ENCODE results near the gene PTX3. TPM values are rescaled to one million over a fixed set of nuclear protein-coding genes. Genes with fewer than 3 reads are reported as not detected.

PTX3 gene
- total RNA-seq, 3 donors from 2014 or later (not counting 1 experiment from before 2014, with no cell fraction given) = 0.40 to 5.8 (median 1.4) TPM

GRCh38 chr3:157479464-157480243 lies 43.0 kb downstream of the PTX3 start:
- H3K4me1 Mint-ChIP-seq = no peaks in the 10 kb centered on the region
- intact Hi-C loops (cut with micrococcal nuclease) = no loop called here
- H3K9me3 Mint-ChIP-seq = peaks cover 2 to 9% of the 10 kb centered on the region in 2 donors

GRCh38 chr3:157487339-157487738 lies 50.7 kb downstream of the PTX3 start:
- no CpG with 5 or more reads among the region's 1 CpG for WGBS (ENCODE audit: insufficient coverage)

More at GRCh38 chr3:157479464-157480243, 43.0 kb downstream of the PTX3 start:
- TF ChIP-seq, protein P1, sequence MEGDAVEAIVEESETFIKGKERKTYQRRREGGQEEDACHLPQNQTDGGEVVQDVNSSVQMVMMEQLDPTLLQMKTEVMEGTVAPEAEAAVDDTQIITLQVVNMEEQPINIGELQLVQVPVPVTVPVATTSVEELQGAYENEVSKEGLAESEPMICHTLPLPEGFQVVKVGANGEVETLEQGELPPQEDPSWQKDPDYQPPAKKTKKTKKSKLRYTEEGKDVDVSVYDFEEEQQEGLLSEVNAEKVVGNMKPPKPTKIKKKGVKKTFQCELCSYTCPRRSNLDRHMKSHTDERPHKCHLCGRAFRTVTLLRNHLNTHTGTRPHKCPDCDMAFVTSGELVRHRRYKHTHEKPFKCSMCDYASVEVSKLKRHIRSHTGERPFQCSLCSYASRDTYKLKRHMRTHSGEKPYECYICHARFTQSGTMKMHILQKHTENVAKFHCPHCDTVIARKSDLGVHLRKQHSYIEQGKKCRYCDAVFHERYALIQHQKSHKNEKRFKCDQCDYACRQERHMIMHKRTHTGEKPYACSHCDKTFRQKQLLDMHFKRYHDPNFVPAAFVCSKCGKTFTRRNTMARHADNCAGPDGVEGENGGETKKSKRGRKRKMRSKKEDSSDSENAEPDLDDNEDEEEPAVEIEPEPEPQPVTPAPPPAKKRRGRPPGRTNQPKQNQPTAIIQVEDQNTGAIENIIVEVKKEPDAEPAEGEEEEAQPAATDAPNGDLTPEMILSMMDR (IDR thresholded peaks at IDR 0.05) = no peak
- H3K36me3 Mint-ChIP-seq = no peaks in the 10 kb centered on the region
- ATAC-seq (no peak), DNase-seq (no peak)
- Histone ChIP-seq H3K27me3 (ENCODE audit: control insufficient read depth, insufficient read depth, low read length) (no peaks in the 10 kb centered on the region), H3K36me3 (ENCODE audit: control insufficient read depth, insufficient read depth, low read length) (no peaks in the 10 kb centered on the region), H3K9me3 (ENCODE audit: control insufficient read depth, insufficient read depth, low read length) (no peaks in the 10 kb centered on the region), H3K4me1 (ENCODE audit: control insufficient read depth, insufficient read depth, low read length) (no peaks in the 10 kb centered on the region), H3K27ac (ENCODE audit: low read length) (no peak overlapping the region), H3K4me3 (ENCODE audit: low read length) (no peak overlapping the region)
- no peak overlapping the region for H3K4me3 Mint-ChIP-seq
- H3K27ac Mint-ChIP-seq = no peak overlapping the region
- H3K27me3 Mint-ChIP-seq (ENCODE audit: low read depth in 2 of 2) = no peaks in the 10 kb centered on the region
- WGBS (ENCODE audit: insufficient coverage) = no CpG with 5 or more reads among the region's 1 CpG

GRCh38 chr3:157488144-157488543 lies 51.5 kb downstream of the PTX3 start:
- peaks cover 0 to 2% of the 10 kb centered on the region in 2 donors for H3K9me3 Mint-ChIP-seq
- TF ChIP-seq, protein P1 (IDR thresholded peaks at IDR 0.05) = no peak

More at GRCh38 chr3:157487339-157487738, 50.7 kb downstream of the PTX3 start:
- Histone ChIP-seq H3K4me3 (ENCODE audit: low read length) (no peak overlapping the region), H3K27ac (ENCODE audit: low read length) (no peak overlapping the region), H3K4me1 (ENCODE audit: control insufficient read depth, insufficient read depth, low read length) (no peaks in the 10 kb centered on the region), H3K36me3 (ENCODE audit: control insufficient read depth, insufficient read depth, low read length) (no peaks in the 10 kb centered on the region), H3K27me3 (ENCODE audit: control insufficient read depth, insufficient read depth, low read length) (no peaks in the 10 kb centered on the region), H3K9me3 (ENCODE audit: control insufficient read depth, insufficient read depth, low read length) (no peaks in the 10 kb centered on the region)
- no peaks in the 10 kb centered on the region for H3K36me3 Mint-ChIP-seq
- no peaks in the 10 kb centered on the region for H3K4me1 Mint-ChIP-seq
- H3K27me3 Mint-ChIP-seq (ENCODE audit: low read depth in 2 of 2) = no peaks in the 10 kb centered on the region
- no peak for ATAC-seq
- H3K27ac Mint-ChIP-seq = no peak overlapping the region
- H3K4me3 Mint-ChIP-seq = no peak overlapping the region
- intact Hi-C loops (cut with micrococcal nuclease) = no loop called here
- TF ChIP-seq, protein P1 (IDR thresholded peaks at IDR 0.05) = no peak
- DNase-seq = no peak
- H3K9me3 Mint-ChIP-seq = peaks cover 0 to 7% of the 10 kb centered on the region in 2 donors

More at GRCh38 chr3:157488144-157488543, 51.5 kb downstream of the PTX3 start:
- DNase-seq (no peak), ATAC-seq (no peak)
- no peaks in the 10 kb centered on the region for H3K4me1 ChIP-seq (ENCODE audit: control insufficient read depth, insufficient read depth, low read length)
- no peak overlapping the region for H3K27ac Mint-ChIP-seq
- no peaks in the 10 kb centered on the region for H3K36me3 Mint-ChIP-seq
- intact Hi-C loops (cut with micrococcal nuclease) = no loop called here
- H3K27ac ChIP-seq (ENCODE audit: low read length) = no peak overlapping the region
- H3K36me3 ChIP-seq (ENCODE audit: control insufficient read depth, insufficient read depth, low read length) = no peaks in the 10 kb centered on the region
- no peaks in the 10 kb centered on the region for H3K27me3 Mint-ChIP-seq (ENCODE audit: low read depth in 2 of 2)
- H3K4me1 Mint-ChIP-seq = no peaks in the 10 kb centered on the region
- H3K4me3 Mint-ChIP-seq = no peak overlapping the region
- H3K27me3 ChIP-seq (ENCODE audit: control insufficient read depth, insufficient read depth, low read length) = no peaks in the 10 kb centered on the region
- no peak overlapping the region for H3K4me3 ChIP-seq (ENCODE audit: low read length)
- no peaks in the 10 kb centered on the region for H3K9me3 ChIP-seq (ENCODE audit: control insufficient read depth, insufficient read depth, low read length)
